HepG2 (cell line): ENCODE data around the gene TPX2. TPM values are rescaled to one million over a fixed set of nuclear protein-coding genes. Genes with fewer than 3 reads are reported as not detected.
A peak's percentile ranks its signal among the peaks of the same experiment; 100 is the strongest.

Experiments used
- GATAD2A ChIP-seq: IDR thresholded peaks from 2 replicates; pipeline ENCODE4 v1.6.1; 2016
- HMG20B ChIP-seq: conservative IDR thresholded peaks from 2 replicates; pipeline ENCODE4 v1.6.1; 2016; ENCODE audit warnings: missing genetic modification reagents, missing compliant biosample characterization
- HNRNPUL1 ChIP-seq: fragments of 200-400 bp; formaldehyde crosslinking; IDR thresholded peaks from 2 replicates; pipeline ENCODE4 v1.6.1; 2017; ENCODE audit warnings: low read depth, mild to moderate bottlenecking, low read length, moderate library complexity
- KDM4B ChIP-seq: sonication (generic); formaldehyde crosslinking; IDR thresholded peaks from 2 replicates; pipeline ENCODE4 v1.4.0; 2020; ENCODE audit warnings: missing genetic modification reagents
- MNT ChIP-seq: fragments of 450-650 bp; IDR thresholded peaks from 2 replicates; pipeline ENCODE4 v1.6.1; 2016
- ONECUT2 ChIP-seq: sonication (generic); formaldehyde crosslinking; IDR thresholded peaks from 2 replicates; pipeline ENCODE4 v1.4.0; 2020; ENCODE audit warnings: missing genetic modification reagents
- PAX8 ChIP-seq: sonication (generic); formaldehyde crosslinking; IDR thresholded peaks from 2 replicates; pipeline ENCODE4 v1.8.0; 2022; ENCODE audit warnings: mild to moderate bottlenecking, missing genetic modification reagents, borderline replicate concordance
- SP2 ChIP-seq: sonication (generic); formaldehyde crosslinking; IDR thresholded peaks from 2 replicates; pipeline ENCODE4 v1.5.1; 2020; ENCODE audit warnings: mild to moderate bottlenecking, missing genetic modification reagents
- SUZ12 ChIP-seq: fragments of 150-350 bp; IDR thresholded peaks from 2 replicates; pipeline ENCODE4 v1.6.1; 2014; ENCODE audit warnings: low read depth, low read length
- TARDBP ChIP-seq: sonication (generic); formaldehyde crosslinking; IDR thresholded peaks from 2 replicates; pipeline ENCODE4 v1.8.0; 2022; ENCODE audit warnings: mild to moderate bottlenecking, missing genetic modification reagents
- THRA ChIP-seq: sonication (generic); formaldehyde crosslinking; IDR thresholded peaks from 2 replicates; pipeline ENCODE4 v1.4.0; 2020; ENCODE audit warnings: missing genetic modification reagents, borderline replicate concordance
- ZBTB37 ChIP-seq: sonication (generic); formaldehyde crosslinking; IDR thresholded peaks from 2 replicates; pipeline ENCODE4 v1.4.0; 2020; ENCODE audit warnings: mild to moderate bottlenecking, missing genetic modification reagents
- ZIK1 ChIP-seq: sonication (generic); formaldehyde crosslinking; IDR thresholded peaks from 2 replicates; pipeline ENCODE4 v1.5.0; 2020; ENCODE audit warnings: mild to moderate bottlenecking, low read depth, missing genetic modification reagents, borderline replicate concordance
- ZNF234 ChIP-seq: sonication (generic); formaldehyde crosslinking; conservative IDR thresholded peaks from 2 replicates; pipeline ENCODE4 v1.5.1; 2020; ENCODE audit warnings: mild to moderate bottlenecking, missing genetic modification reagents
- ZNF253 ChIP-seq: sonication (generic); formaldehyde crosslinking; IDR thresholded peaks from 2 replicates; pipeline ENCODE4 v1.8.0; 2022; ENCODE audit warnings: mild to moderate bottlenecking, missing genetic modification reagents, borderline replicate concordance
- ZNF446 ChIP-seq: sonication (generic); formaldehyde crosslinking; IDR thresholded peaks from 2 replicates; pipeline ENCODE4 v1.5.0; 2020; ENCODE audit warnings: mild to moderate bottlenecking, missing genetic modification reagents
- ZNF644 ChIP-seq: IDR thresholded peaks from 2 replicates; pipeline ENCODE4 v1.6.1; 2016; ENCODE audit warnings: low read depth
- ZNF646 ChIP-seq: sonication (generic); formaldehyde crosslinking; IDR thresholded peaks from 2 replicates; pipeline ENCODE4 v1.9.0; 2021; ENCODE audit warnings: mild to moderate bottlenecking, missing genetic modification reagents
- polyA plus RNA-seq, 8 experiments: library from polyadenylated mRNA; depleted of rRNA in 3 of 8; stranded (reverse) in 7 of 8; unstranded in 1 of 8; fragments of >200 nt; fragmentation: Illumina TruSeq in 4 of 8; extraction: Trizol in 4 of 8; gene quantifications; 2 replicates each; pipeline versions ENCODE4 v1.2.1 to v1.2.3, GENCODE V29; 2011 to 2016; ENCODE audit warnings: low read depth in 4 of 8, missing spikeins in 1 of 8, mixed read lengths in 1 of 8; ENCODE audit not compliant: insufficient read depth in 1 of 8
- total RNA-seq, 5 experiments: library from RNA; depleted of rRNA; stranded (reverse); fragments of >200 nt; fragmentation: Illumina TruSeq; extraction: Trizol; gene quantifications; 2 replicates each; pipeline ENCODE4 v1.2.3, GENCODE V29; 2016; ENCODE audit warnings: low read depth in 1 of 5

Gene TPX2
- total and polyA plus RNA-seq, 2 of the 13 experiments (the other 11 are each of a cell fraction or from before 2014, with no cell fraction given): 34.3 to 124 TPM

GRCh38 chr20:31704225-31705119 is 34.6 kb upstream of the TPX2 start (continued):
- TF ChIP-seq ZBTB37 (CRISPR knock-in tag) (0 out of 2 replicates have a peak, but pooled peaks have one; percentile 66), PAX8 (CRISPR knock-in tag) (no peak), ZNF646 (CRISPR knock-in tag) (no peak; the same call in 1 of the 2 replicates), ZNF644 (CRISPR knock-in tag) (peak; percentile 94), HMG20B (CRISPR knock-in tag) (peak; percentile 98), ZNF253 (CRISPR knock-in tag) (0 out of 2 replicates have a peak, but pooled peaks have one; percentile 49), SP2 (CRISPR knock-in tag) (no peak; the same call in 1 of the 2 replicates), HNRNPUL1 (peak; percentile 81), MNT (peak; percentile 62), TARDBP (peak; percentile 100), GATAD2A (CRISPR knock-in tag) (peak; percentile 100), ZIK1 (CRISPR knock-in tag) (no peak), ZNF446 (CRISPR knock-in tag) (peak; percentile 29; the same call in 1 of the 2 replicates), SUZ12 (no peak), KDM4B (CRISPR knock-in tag) (peak; percentile 98), THRA (peak; percentile 99), ONECUT2 (peak; percentile 100), ZNF234 (CRISPR knock-in tag) (no peak; the same call in 1 of the 2 replicates)
